Activated CD8-positive, alpha-beta memory T cell treated with anti-CD3 and anti-CD28 coated beads, Interleukin-2, amount 50 U/mL, for 1 hour (primary cell): ENCODE results near the gene SYVN1.
"Not testable (repeated sequence)": the region's sequence is repeated elsewhere in the genome, so short reads cannot be mapped to it uniquely, and the experiment has no call there.

ENCODE experiments used
- DNase-seq: peaks from one replicate; pipeline ENCODE4 v3.0.0-alpha.2; 2020; ENCODE audit errors: extremely low read depth

The SYVN1 gene

GRCh38 chr11:65151331-65151899, 17.1 kb upstream of the SYVN1 start:
- no peak for DNase-seq

GRCh38 chr11:65150509-65151299, 16.4 kb upstream of the SYVN1 start:
- no peak for DNase-seq

- DNase-seq: not testable (repeated sequence)
Measured at GRCh38 chr11:65150131-65150508, 15.8 kb upstream of the SYVN1 start.

GRCh38 chr11:65148657-65149056, 14.3 kb upstream of the SYVN1 start:
- no peak for DNase-seq

DNA sequence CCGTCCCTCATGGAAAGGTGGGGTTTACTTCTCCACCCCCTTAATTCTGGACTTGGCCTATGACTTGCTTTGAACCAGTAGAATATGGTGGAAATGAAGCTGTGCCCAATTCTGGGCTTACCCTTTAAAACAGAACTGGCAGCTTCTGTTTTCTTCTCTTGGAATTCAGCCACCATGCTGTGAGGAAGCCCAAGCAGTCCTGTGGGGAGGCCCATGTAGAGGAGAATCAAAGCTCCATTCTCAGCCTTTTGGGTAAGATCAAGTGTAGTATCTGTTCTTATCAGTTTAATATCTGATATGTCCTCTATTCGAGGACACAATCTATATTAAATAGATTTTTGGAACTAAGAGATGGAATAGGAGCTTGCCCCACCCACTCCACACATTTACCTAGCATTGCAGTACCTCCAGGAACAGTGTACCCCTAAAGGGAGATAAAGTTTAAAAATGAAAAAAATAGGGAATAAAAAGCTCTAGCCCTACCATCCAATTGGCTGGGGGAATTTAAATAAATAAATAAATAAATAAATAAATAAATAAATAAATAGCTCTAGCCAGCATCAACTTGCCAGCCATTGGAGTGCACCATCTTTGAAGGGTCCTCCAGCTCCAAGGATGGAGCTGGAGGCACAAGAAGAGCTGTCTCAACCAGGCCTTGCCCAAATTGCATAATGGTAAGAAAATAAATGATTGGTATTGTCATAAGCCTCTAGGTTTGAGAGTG, 13.2 kb upstream of the SYVN1 start:
- no peak for DNase-seq

- DNase-seq: no peak
Measured at GRCh38 chr11:65141896-65142494, 7.7 kb upstream of the SYVN1 start.

GRCh38 chr11:65136515-65137096, 2.3 kb upstream of the SYVN1 start:
- DNase-seq: no peak

DNA sequence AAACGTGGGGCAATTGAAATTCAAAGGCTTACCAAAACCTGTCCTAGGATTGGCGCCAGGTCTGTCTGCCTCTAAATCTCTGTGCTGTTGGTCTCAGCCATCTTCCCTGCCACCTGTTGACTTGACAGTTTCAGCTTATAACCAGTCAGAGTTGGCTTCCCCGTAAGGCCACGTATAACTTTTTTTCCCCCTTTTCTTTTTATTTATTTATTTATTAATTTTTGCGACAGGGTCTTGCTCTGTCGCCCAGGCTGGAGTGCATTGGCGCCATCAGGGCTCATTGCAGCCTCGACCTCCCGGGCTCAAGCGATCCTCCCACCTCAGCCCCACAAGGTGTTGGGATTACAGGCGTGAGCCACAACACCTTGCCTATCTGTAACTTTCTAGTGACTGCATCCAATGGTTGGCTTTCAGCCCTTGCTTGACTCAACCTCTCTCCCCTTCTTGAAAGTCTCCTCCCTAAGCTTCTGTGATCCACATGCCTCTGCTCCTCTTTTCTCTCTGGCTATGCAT, 1.4 kb upstream of the SYVN1 start:
- DNase-seq: no peak

GRCh38 chr11:65134952-65135632, 773 bp upstream of the SYVN1 start:
- DNase-seq: peak; percentile 66

DNA sequence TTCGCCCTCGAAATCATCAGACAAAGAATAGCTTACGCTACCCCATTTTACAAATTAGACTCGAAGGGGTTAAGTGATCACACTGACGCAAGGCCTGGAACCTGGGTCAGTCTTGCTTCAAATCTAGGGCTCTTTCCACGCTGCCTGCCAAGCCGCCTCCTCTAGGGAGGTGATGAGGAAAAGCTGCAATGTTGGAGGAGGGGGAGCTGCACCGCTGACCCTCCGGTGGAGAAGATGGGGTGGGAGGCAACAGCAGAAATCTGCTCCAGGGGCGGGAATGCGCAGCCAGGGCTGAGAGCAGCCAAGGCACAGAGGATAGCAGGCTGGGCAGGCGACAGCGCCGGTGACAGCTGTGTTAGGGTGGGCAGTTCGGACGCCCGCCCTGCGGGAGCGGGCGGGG, 595 bp downstream of the SYVN1 start:
- DNase-seq: no peak

DNA sequence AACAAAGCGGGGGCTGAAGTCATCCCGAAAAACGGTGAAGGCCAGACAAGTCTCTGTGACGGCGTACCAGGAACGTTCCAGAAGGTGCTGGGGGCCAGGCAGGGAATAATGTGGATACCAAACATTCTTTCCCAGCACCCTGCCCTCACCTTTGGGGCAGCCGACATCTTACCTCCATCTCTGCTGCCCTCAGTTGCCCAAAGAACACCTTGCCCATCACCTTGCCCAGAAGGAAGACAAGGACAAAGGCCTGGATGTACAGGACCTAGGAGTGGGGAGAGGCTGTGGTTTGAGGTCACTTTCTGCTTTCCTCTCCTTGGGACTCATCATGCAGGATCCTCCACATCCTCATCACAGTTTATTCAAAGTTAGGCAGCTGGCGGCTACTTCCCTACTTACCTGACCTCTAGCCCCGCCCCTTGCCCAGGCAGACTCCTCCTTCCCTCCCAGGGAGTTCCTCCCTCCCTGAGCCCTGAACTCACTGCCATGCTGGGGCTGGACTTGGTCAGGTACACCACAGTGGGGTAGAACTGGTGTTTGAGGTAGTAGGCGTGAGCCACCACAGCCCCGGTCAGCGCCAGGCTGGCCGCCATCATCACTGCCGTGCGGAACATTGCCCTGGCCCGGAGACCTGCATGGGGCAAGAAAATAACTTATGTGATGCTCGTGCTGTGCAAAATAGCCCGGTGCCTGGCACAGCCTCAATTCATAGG, 1.2 kb downstream of the SYVN1 start:
- DNase-seq: no peak

GRCh38 chr11:65132238-65132987, 1.9 kb downstream of the SYVN1 start:
- no peak for DNase-seq

- no peak for DNase-seq
Measured at GRCh38 chr11:65131895-65132237, 2.5 kb downstream of the SYVN1 start.

DNA sequence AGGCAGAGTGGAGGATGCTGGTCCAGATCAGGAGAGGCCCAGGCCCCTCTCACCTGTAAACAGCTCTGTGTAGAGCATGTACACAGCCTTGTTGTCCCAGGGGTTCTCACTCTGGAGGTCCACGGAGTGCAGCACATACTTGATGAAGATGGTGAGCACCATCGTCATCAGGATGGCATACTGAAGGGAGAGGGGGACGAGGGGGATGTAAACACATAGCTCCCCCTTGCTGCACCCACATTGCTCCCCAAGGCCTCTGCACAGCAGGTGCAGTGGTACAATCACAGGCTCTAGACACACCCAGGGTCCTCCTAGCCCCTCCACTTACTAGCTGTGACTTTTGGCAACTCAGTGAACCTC, 2.9 kb downstream of the SYVN1 start:
- DNase-seq: no peak

GRCh38 chr11:65130631-65131416, 3.5 kb downstream of the SYVN1 start:
- DNase-seq: no peak

DNA sequence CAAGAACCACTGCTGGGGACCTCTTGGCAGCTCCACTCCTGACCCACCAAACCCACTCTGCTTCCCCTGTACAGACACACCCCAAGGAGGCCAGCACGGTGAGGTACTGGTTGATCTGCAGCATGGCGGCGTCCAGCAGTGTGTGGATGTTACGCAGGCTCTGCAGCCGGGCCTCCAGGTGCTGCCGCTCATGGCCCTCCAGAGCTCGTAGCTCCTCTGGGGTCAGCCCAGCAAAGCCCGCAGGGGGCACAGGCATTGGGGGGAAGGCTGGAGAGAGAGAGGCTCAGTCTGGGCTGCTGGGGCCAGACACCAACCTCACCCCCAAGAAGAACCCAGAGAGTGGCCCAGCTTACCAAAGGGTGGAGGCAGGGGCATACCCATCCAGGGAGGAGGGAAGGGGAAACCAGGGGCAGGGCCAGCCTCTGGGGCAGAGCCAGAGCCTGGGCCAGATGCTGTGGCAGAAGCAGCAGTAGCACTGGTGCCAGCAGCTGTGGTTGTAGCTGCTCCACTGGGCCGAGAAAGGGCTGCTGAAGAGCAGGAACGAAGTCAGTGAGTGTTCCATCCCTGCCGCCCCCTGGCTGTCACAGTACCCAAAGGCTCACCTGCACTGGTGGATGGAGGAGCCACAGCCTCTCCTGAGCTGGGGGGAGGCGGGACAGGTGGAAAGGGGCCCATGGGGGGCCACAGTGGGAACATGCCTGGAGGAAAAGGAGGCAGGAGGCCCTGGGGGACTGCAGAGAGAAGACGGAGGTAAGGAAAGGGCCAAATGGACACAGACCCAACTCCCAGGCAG, 4.5 kb downstream of the SYVN1 start:
- DNase-seq: no peak

- no peak for DNase-seq
Measured at GRCh38 chr11:65128182-65129145, 5.9 kb downstream of the SYVN1 start.
